ENCODE measurements around the gene SLC22A23. TPM values are rescaled to one million over a fixed set of nuclear protein-coding genes. Genes with fewer than 3 reads are reported as not detected.

SLC22A23 gene
- total RNA-seq, 1 donor from 2014 or later = 19.4 TPM

DNA sequence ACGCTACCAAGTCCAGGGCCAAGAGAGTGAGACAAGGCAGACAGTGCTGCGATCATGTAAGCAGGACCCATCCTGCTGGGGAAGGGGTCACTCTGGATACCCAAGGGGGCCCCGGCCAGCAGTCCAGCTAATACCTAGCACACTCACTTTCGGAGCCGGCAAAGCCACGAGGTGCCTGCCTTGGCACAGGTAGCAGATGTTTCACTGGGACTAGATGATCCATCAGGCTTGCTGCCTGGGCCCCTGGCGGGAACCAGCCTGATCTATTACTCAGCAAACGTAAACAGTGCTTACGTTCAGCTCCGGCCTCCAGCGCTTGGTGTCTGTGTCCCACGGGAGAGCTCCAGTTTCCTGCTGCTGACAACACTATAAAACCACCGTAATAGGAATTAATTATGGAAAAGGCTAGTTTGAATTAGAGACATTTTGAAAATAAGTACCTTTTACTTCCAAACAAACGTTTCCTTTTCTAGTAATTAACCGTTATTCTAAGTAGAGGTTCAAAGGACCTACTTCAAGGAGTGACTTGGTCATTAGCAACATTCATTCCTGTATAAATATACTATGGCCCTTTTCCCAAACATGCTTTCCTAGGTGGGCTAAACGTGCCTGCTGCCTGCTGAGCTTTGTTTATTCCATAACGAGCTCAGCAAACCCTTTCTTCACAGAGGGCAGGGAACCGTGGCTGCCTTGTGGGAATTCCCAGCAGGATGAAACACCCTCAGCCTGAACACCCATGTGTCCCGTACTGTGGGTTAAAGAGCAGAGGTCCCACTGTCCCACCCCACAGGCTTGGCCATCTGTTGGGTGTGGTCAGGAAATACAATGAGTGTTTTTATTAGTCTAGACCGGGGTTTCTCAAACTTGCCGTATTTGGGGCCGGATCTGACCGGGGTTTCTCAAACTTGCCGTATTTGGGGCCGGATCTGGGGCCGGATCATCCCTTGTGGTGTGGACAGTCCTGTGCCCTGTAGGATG lies 18.4 kb downstream of the SLC22A23 start:
- Mint-ChIP-seq H3K4me1 (ENCODE audit: low read depth) (peaks cover 3% of the 10 kb centered on the region), H3K27me3 (peaks cover 3% of the 10 kb centered on the region), H3K36me3 (ENCODE audit: insufficient read depth) (peaks cover 4% of the 10 kb centered on the region), H3K9me3 (ENCODE audit: low read depth) (peaks cover 3% of the 10 kb centered on the region), H3K4me3 (ENCODE audit: low read depth) (no peak overlapping the region), H3K27ac (no peak overlapping the region)
- DNase-seq (ENCODE audit: low spot score, unreplicated experiment) = no peak
- TF ChIP-seq, protein P1, sequence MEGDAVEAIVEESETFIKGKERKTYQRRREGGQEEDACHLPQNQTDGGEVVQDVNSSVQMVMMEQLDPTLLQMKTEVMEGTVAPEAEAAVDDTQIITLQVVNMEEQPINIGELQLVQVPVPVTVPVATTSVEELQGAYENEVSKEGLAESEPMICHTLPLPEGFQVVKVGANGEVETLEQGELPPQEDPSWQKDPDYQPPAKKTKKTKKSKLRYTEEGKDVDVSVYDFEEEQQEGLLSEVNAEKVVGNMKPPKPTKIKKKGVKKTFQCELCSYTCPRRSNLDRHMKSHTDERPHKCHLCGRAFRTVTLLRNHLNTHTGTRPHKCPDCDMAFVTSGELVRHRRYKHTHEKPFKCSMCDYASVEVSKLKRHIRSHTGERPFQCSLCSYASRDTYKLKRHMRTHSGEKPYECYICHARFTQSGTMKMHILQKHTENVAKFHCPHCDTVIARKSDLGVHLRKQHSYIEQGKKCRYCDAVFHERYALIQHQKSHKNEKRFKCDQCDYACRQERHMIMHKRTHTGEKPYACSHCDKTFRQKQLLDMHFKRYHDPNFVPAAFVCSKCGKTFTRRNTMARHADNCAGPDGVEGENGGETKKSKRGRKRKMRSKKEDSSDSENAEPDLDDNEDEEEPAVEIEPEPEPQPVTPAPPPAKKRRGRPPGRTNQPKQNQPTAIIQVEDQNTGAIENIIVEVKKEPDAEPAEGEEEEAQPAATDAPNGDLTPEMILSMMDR (IDR thresholded peaks at IDR 0.05; ENCODE audit: unreplicated experiment) = no peak

DNA sequence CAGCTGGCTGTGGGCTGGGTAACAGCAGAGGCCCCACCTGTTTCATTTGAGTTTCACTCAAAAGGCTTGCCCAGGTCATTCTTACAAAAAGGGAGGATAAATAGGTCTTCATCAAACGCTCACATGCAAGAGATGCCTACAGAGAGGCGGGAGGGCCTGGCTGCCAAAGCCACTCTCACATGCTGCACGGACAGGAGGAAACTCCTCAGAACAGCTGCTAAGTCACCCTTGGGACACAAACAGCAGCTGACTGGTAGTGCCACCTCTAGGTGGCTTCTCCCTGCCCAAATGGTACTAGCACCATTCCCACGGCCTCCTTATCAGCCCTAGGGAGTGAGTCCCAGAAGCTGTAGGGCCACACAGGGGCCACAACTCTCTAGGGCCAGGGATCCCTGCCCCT lies 23.8 kb downstream of the SLC22A23 start:
- no peak for DNase-seq (ENCODE audit: low spot score, unreplicated experiment)
- Mint-ChIP-seq H3K9me3 (ENCODE audit: low read depth) (peaks cover 3% of the 10 kb centered on the region), H3K36me3 (ENCODE audit: insufficient read depth) (peaks cover 4% of the 10 kb centered on the region), H3K27me3 (peaks cover 3% of the 10 kb centered on the region), H3K4me3 (ENCODE audit: low read depth) (no peak overlapping the region), H3K27ac (no peak overlapping the region), H3K4me1 (ENCODE audit: low read depth) (peaks cover 2% of the 10 kb centered on the region)
- TF ChIP-seq, protein P1 (IDR thresholded peaks at IDR 0.05; ENCODE audit: unreplicated experiment) = no peak

DNA sequence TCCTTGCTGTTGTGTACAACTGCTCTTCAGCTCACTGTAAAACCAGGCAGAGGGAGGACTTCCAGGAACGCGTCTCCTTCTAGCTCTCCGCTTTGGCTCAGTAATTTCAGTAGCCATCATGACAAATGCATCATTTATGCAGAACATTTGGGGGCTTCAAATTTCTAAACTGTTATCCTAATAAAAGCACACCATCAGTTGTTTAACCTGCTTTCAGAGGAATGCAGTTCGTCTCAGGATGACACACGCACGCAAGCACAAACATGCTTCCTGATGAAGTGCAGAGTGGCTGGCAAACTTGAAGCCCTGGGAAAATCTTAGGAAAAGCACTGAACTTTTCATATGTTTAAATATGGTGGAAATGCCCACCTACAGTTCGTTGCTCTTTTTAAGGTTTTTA lies 24.4 kb downstream of the SLC22A23 start:
- no peak overlapping the region for H3K4me3 Mint-ChIP-seq (ENCODE audit: low read depth)

GRCh38 chr6:3431994-3432393 lies 24.9 kb downstream of the SLC22A23 start:
- no peak overlapping the region for H3K27ac Mint-ChIP-seq
- H3K36me3 Mint-ChIP-seq (ENCODE audit: insufficient read depth) = peaks cover 2% of the 10 kb centered on the region
- no peak overlapping the region for H3K4me3 Mint-ChIP-seq (ENCODE audit: low read depth)
- peaks cover 2% of the 10 kb centered on the region for H3K4me1 Mint-ChIP-seq (ENCODE audit: low read depth)
- H3K9me3 Mint-ChIP-seq (ENCODE audit: low read depth) = peaks cover 3% of the 10 kb centered on the region
- DNase-seq (ENCODE audit: low spot score, unreplicated experiment) = no peak
- H3K27me3 Mint-ChIP-seq = peaks cover 3% of the 10 kb centered on the region
- TF ChIP-seq, protein P1 (IDR thresholded peaks at IDR 0.05; ENCODE audit: unreplicated experiment) = no peak

More for the DNA sequence above, 24.4 kb downstream of the SLC22A23 start:
- DNase-seq (ENCODE audit: low spot score, unreplicated experiment) = no peak
- Mint-ChIP-seq H3K36me3 (ENCODE audit: insufficient read depth) (peaks cover 2% of the 10 kb centered on the region), H3K27me3 (peaks cover 3% of the 10 kb centered on the region), H3K9me3 (ENCODE audit: low read depth) (peaks cover 3% of the 10 kb centered on the region), H3K4me1 (ENCODE audit: low read depth) (peaks cover 2% of the 10 kb centered on the region), H3K27ac (no peak overlapping the region)
- TF ChIP-seq, protein P1 (IDR thresholded peaks at IDR 0.05; ENCODE audit: unreplicated experiment) = no peak

DNA sequence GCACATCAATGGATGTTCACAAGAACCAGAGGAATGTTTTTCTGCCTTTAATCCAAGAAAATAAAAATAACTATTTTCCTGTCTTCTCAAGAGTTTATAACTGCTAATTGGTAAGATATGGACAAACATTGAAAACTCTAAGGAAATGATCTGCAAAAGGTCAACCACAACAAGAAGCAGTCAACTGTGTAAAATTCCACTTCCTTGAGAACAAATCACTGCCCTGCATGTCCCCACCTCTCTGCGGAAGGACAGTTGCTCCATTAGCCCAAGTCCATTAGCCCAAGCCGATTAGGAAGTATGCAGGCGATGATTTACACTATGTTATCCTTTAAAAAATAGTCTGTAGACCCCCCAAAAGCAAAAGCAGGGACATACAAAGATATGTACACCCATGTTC lies 27.6 kb downstream of the SLC22A23 start:
- H3K4me3 Mint-ChIP-seq (ENCODE audit: low read depth) = no peak overlapping the region
- TF ChIP-seq, protein P1 (IDR thresholded peaks at IDR 0.05; ENCODE audit: unreplicated experiment) = no peak
- H3K27ac Mint-ChIP-seq = no peak overlapping the region
- peaks cover under 1% of the 10 kb centered on the region for H3K27me3 Mint-ChIP-seq
- H3K9me3 Mint-ChIP-seq (ENCODE audit: low read depth) = no peaks in the 10 kb centered on the region
- peaks cover 2% of the 10 kb centered on the region for H3K4me1 Mint-ChIP-seq (ENCODE audit: low read depth)
- no peaks in the 10 kb centered on the region for H3K36me3 Mint-ChIP-seq (ENCODE audit: insufficient read depth)
- no peak for DNase-seq (ENCODE audit: low spot score, unreplicated experiment)
